GM11168 (cell line): ENCODE results near the gene STMN1.

Experiments used
- in situ Hi-C: fragments of 300-500 bp; cut with MboI; formaldehyde crosslinking; loops from one replicate; pipeline ENCODE4 v1.12.0; 2022; ENCODE audit warnings: low sequenced_read_pairs; ENCODE audit not compliant: unreplicated experiment

The STMN1 gene

DNA sequence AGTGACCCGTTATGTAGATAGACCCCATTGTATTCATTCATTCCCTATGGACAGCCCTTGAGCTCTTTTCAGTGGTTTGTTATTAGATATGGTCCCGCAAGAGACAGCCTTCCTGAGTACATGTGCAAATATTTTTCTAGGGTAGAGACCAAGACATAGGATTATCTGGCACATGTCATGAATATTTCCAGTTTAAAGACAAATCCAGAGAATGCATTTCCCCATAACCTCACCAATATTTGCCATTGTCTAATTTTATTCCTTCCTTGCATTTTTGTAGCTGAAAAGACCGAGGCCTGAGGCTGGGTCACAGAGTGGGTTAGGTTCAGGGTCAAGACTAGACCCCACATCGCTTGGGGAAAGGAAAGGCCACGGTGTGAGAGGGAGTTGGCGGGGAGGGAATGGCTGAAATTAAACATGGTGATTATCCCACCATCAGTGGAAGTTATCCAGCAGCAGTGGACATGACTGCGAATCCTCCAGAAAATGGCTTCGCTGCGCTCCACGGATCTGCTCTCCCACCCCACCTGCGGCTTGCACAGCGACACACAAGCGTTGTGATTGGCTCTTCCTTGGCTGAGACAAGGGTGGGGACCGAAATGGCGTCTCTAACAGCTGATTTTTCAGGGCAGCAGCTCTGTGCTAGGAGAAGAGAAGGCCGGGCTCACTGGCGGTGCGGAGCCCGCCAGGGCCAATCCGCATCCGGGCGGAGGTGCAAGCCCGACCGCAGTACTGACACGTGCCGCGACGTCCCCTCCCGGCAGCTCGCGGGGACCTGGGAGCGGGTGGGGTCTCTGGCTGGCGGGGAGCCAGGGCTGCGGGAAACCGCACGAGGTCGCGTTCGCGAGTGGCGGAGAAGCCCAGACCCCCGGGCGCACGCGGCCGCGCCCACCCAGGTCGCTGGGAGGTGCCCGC is 16.1 kb upstream of the STMN1 start:
- in situ Hi-C loops = no loop called here

- in situ Hi-C loops = no loop called here
Observed at GRCh38 chr1:25918615-25919014, 12.4 kb upstream of the STMN1 start.

DNA sequence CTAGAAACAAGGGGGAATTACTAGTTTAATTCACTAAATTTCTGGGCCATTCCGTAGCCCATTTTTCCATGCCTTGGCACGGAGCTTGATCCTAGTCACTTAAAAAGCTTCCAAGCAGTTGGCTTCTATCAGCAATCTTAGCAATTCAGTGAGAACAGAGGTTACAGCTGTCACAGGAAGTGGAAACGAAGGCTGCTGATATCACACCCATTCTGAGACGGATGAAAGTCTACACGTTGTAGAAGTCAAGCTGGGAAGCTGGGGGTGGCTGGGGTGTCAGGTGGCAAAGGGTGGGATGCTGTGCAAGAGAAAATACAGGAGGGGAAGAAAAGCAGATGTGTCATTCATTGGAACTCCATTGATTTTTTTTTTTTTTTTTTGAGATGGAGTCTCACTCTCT is 11.8 kb upstream of the STMN1 start:
- in situ Hi-C loops = no loop called here

DNA sequence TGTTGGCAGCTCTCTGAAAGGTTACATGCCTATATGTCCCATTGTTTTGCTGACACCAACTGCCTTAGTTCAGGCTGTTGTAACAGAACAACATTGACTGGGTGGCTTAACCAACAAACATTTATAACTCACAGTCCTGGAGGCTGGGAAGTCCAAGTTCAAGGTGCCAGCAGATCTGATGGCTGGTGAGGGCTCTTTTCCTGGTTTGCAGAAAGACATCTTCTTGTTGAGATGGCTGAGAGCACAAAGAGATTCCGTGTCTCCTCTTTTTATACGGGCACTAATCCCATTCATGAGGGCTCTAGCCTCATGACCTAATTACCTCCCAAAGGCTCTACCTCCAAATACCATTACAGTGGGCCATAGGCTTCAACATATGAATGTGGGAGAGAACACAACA is 10.2 kb upstream of the STMN1 start:
- in situ Hi-C loops = no loop called here

DNA sequence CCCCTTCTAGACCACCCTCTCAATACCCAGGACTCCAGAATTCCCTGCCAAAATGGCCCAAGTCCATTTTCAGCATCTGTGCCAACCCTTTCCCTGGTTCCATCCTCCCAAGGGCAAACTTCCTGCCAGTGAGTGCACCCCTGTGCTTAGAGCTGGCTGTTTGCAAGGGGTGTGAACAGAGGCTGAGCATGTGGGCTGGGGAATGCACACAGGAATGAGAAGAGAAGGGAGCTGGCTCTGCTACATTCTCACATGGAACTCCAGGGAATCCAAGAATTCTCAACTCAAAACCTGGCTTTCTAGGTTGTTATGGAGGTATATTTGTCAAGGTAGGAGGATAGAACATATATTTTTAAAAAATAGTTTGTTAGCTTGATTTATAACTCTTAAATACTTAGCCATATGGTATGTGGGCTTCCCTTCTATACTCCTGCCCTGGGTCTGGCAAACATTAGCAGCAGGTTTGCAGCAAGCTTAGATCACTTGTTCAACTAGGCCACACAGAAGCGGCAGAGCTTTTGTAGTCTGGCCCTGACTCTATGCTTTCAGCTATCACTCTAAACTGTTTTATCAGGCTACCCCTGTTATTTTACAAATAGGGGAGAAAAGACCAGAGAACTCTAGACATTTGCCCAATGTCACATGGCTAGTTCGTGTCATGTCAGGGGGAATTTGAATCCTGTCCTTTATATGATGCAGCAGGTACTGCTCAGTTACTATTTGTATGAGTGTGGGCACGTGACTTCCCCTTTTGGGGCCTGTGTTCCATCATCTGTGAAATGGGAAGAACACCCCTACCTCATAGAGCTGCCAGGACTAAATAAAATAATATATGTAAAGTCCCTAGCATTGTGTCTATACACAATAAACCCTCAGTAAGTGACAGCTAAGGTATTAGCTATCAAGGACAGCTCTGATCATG is 8.1 kb upstream of the STMN1 start:
- in situ Hi-C loops = no loop called here

DNA sequence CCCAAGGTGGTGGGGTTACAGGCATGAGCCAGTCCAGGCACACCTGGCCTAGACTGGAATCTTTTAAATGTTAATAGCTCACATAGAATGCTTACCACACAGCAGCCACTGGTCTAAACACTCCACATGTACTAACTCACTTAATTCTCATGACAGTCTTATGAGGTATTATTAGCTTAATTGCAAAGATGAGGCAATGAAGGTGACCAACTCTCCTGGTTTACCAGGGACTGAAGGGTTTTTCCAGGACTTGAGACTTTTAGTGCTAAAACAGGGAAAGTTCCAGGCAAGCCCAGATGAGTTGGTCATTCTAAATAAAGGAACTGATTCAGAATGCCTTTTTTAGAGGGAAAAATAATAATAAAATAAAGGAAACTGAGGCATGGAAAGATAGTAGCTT is 7.0 kb upstream of the STMN1 start:
- in situ Hi-C loops = no loop called here

- in situ Hi-C loops = no loop called here
Observed at GRCh38 chr1:25912076-25912831, 6.0 kb upstream of the STMN1 start.

DNA sequence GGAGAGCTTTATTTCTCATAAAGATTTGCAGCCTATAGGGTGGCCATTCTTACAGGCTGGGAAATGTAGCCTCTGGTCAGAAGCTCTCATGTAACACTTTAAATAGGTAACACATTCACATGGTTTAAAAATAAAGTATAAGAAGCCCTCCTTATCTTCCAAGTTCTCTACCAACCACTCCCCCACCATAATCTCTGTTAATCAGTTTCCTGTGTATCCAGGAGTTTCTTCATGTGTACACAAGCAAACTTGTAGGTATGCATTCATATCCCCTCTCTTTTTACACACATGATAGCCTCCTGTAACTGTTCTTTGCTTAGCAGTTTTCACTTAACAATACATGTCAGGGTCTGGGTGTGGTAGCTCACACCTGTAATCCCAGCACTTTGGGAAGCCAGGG is 4.9 kb upstream of the STMN1 start:
- in situ Hi-C loops = no loop called here

- in situ Hi-C loops = no loop called here
Observed at GRCh38 chr1:25909040-25909439, 2.8 kb upstream of the STMN1 start.

GRCh38 chr1:25908161-25908560 is 1.9 kb upstream of the STMN1 start:
- in situ Hi-C loops = no loop called here

DNA sequence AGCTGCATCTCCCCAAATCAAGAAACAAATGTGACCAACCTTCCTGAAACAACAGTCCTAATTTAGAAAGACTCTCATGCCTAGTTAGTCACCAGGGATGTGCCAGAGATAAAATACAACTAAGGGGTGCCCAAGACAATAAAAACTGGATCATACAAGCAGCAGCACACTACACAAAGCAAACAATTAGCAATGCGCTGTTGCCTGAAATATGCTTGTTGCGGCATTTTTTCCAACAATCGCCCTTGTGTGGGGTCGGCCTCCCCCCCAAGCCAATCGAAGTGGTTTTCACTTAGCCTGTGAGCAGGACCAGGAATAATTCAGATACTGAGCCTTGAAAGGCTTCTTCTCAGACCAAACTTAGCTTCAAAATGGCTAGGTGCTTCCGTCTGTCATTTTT is 1.4 kb upstream of the STMN1 start:
- in situ Hi-C loops = no loop called here

DNA sequence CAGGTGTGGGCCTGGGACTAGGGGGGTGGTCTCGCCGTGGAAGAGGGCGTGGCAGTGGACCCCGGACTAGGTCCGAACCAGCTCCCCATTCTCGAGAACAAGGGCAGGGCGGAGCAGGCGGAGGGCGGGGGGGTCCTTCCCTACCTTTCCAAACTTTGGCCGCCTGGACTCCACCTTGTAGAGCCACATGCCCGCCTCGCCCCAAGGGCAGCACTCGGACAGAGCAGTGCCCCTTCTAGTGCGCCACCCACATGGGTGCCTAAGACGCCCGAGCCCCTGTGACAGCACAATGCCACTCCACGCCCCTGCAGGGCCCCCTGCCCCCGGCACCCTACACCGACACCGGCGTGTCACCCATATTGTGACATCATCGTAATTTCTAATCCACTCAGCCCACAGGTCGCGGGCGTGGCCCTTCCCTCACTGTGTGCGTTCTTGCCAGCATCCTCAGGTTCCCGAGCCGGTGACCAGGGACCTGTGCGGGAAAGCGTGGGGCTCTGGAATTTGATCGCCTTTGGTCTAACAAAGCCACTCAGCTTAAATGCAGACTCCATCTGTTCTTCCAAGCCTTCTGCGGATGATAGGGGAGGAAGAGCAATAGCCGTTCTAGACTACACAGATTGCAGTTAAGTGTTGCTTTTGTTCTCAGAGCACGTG is 553 bp upstream of the STMN1 start:
- in situ Hi-C loops = no loop called here

DNA sequence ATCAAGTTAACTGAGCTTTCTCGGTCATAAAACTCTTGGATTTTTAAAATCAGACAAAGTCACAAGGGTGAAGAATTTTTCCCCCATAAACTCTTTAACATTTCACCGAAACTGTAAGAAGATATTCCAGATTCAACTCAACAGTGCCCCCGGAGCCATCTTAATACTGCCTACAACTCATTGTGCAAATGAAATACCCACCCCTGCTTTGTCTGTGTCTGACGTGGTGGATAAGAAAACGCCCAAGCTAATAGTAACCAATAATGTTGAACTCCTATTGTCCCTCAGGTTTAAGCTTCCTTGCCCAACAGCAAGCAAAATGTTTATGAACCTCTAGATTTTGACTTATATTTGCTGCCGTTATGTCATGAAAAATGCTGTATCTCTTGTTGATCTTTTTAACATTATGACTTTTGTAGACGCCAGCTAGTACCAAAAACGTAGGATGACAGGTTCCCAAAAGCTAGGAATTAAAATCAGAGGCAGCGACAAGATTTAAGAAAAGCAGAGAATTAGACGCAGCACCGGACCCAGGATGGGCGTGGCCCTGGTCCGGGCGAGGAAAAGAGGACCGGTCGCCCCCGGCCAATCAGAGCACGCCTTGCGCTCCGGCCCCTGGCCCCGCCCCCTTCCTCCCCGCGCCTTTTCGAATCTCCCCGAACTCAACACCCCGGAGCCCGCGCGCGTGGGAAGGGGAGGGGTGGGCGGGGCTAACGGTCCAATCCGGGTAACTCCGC is 1.1 kb downstream of the STMN1 start:
- in situ Hi-C loops = no loop called here

- in situ Hi-C loops = no loop called here
Observed at GRCh38 chr1:25903986-25904385, 2.2 kb downstream of the STMN1 start.

DNA sequence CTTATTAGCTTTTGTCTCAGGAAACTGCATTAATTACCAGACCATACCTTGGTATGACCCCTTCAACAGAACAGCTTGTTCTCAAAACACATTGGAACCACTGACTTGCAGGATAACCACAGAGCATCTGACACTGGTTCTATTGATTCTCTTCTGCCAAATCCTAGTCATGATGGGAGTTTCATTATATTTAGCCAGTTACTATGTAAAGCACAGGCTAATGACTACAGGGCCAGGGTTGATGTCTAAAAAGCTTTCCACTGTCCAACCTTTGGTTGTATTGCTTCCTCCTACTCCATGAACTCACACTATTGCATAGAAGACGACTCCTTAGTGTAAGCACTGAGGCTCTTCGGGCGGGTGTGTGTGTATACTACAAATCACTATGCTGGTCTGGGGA is 3.8 kb downstream of the STMN1 start:
- in situ Hi-C loops = no loop called here

DNA sequence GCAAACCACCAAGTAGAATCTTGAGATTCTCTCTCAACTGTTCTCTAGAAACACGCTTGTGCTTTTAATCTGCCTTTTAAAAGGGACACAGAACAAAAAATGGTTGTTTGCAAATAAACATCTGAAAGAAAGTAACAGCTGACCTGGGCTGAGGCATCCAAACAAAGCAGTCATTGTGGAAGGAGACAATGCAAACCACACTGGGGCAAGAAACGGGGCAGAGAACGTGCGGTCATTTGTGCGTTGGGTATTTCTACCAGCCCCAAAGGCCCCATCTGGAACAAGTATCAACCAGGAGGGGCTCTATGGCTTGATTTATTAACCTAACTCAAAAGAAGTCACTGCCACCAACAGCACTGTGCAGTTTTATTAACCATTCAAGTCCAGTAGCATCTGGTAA is 6.0 kb downstream of the STMN1 start:
- in situ Hi-C loops = no loop called here

GRCh38 chr1:25899792-25900191 is 6.4 kb downstream of the STMN1 start:
- in situ Hi-C loops = loop anchor here (5.0 kb wide), 1 partner anchor 98 kb away; the partner anchor contains the start of gene PAFAH2

- in situ Hi-C loops = loop anchor here (5.0 kb wide), 1 partner anchor 99 kb away; the partner anchor contains the start of gene PAFAH2
Observed at GRCh38 chr1:25898223-25899015, 7.8 kb downstream of the STMN1 start.
